SK-N-SH treated with all-trans-retinoic acid at 6 μM for 48 hours (cell line): ENCODE measurements around the gene PCBD2.

Experiments used
- ARNTL ChIP-seq: fragments of 450-650 bp; formaldehyde crosslinking; IDR thresholded peaks from 2 replicates; pipeline ENCODE4 v1.5.0; 2020; ENCODE audit warnings: low read depth, mild to moderate bottlenecking, moderate library complexity, borderline replicate concordance
- ISL1 ChIP-seq: fragments of 250-450 bp; sonication (Bioruptor Pico); IDR thresholded peaks from 2 replicates; pipeline ENCODE4 v2.1.2; 2022; ENCODE audit warnings: mild to moderate bottlenecking, moderate library complexity
- RARB ChIP-seq: fragments of 250-450 bp; sonication (Bioruptor Pico); IDR thresholded peaks from 2 replicates; pipeline ENCODE4 v1.8.0; 2021; ENCODE audit warnings: mild to moderate bottlenecking, moderate library complexity
- TCF4 ChIP-seq: fragments of 250-450 bp; sonication (Bioruptor Pico); IDR thresholded peaks from 2 replicates; pipeline ENCODE4 v1.8.0; 2021; ENCODE audit warnings: mild to moderate bottlenecking, moderate library complexity, borderline replicate concordance
- ZC3H10 ChIP-seq: fragments of 250-450 bp; sonication (Bioruptor Pico); IDR thresholded peaks from 2 replicates; pipeline ENCODE4 v1.5.1; 2021; ENCODE audit warnings: mild to moderate bottlenecking, moderate library complexity
- ZFP3 ChIP-seq: fragments of 250-450 bp; sonication (Bioruptor Pico); IDR thresholded peaks from 2 replicates; pipeline ENCODE4 v1.5.0; 2020; ENCODE audit warnings: mild to moderate bottlenecking, moderate library complexity
- ZFP30 ChIP-seq: fragments of 450-650 bp; formaldehyde crosslinking; IDR thresholded peaks from 2 replicates; pipeline ENCODE4 v1.5.0; 2022; ENCODE audit warnings: mild to moderate bottlenecking, moderate library complexity
- ZNF565 ChIP-seq: fragments of 450-650 bp; formaldehyde crosslinking; conservative IDR thresholded peaks from 2 replicates; pipeline ENCODE4 v1.5.0; 2020; ENCODE audit warnings: low read depth, mild to moderate bottlenecking, moderate library complexity
- ZNF70 ChIP-seq: fragments of 450-650 bp; formaldehyde crosslinking; IDR thresholded peaks from 2 replicates; pipeline ENCODE4 v1.5.0; 2020; ENCODE audit warnings: mild to moderate bottlenecking, moderate library complexity
- ZNF8 ChIP-seq: fragments of 450-650 bp; formaldehyde crosslinking; IDR thresholded peaks from 2 replicates; pipeline ENCODE4 v1.5.0; 2020; ENCODE audit warnings: mild to moderate bottlenecking, moderate library complexity
- TF ChIP-seq, protein P1 (sequence below): fragments of 250-450 bp; sonication (Bioruptor Pico); IDR thresholded peaks from 2 replicates; pipeline ENCODE4 v1.8.0; 2020; ENCODE audit warnings: mild to moderate bottlenecking, moderate library complexity, borderline replicate concordance
- TF ChIP-seq, protein P2 (sequence below): fragments of 250-450 bp; sonication (Bioruptor Pico); IDR thresholded peaks from 2 replicates; pipeline ENCODE4 v1.5.1; 2020; ENCODE audit warnings: low read depth, mild to moderate bottlenecking, moderate library complexity

DNA sequence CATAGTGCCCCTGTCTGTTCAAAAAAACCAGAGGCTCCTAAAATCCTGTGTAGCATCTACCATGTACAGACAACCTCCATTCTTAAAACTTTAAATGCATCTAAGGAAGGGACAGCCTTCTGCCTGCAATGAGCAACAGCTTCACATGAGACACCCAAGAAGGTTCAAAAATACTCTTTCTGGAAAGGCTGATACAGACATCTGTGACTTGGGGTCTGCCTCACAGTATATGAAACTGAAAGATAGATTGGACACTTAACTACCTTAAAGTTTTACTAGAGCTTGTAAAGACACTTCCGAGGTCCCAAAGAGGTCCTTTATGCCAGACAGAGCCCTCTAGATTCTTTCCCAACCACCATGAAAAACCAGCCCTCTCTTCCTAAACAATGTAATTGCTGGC is 34.6 kb downstream of the PCBD2 start:
- no peak for TF ChIP-seq ZNF565 (CRISPR knock-in tag)
- TF ChIP-seq RARB (CRISPR knock-in tag): no peak
- TF ChIP-seq, protein P1, sequence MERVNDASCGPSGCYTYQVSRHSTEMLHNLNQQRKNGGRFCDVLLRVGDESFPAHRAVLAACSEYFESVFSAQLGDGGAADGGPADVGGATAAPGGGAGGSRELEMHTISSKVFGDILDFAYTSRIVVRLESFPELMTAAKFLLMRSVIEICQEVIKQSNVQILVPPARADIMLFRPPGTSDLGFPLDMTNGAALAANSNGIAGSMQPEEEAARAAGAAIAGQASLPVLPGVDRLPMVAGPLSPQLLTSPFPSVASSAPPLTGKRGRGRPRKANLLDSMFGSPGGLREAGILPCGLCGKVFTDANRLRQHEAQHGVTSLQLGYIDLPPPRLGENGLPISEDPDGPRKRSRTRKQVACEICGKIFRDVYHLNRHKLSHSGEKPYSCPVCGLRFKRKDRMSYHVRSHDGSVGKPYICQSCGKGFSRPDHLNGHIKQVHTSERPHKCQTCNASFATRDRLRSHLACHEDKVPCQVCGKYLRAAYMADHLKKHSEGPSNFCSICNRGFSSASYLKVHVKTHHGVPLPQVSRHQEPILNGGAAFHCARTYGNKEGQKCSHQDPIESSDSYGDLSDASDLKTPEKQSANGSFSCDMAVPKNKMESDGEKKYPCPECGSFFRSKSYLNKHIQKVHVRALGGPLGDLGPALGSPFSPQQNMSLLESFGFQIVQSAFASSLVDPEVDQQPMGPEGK (CRISPR knock-in tag): no peak
- TF ChIP-seq ZC3H10 (CRISPR knock-in tag): no peak
- TF ChIP-seq ARNTL: no peak
- no peak for TF ChIP-seq ZFP3 (CRISPR knock-in tag)
- TF ChIP-seq ZNF8 (CRISPR knock-in tag): no peak
- TF ChIP-seq ZNF70 (CRISPR knock-in tag): no peak
- TF ChIP-seq TCF4: no peak
- TF ChIP-seq, protein P2, sequence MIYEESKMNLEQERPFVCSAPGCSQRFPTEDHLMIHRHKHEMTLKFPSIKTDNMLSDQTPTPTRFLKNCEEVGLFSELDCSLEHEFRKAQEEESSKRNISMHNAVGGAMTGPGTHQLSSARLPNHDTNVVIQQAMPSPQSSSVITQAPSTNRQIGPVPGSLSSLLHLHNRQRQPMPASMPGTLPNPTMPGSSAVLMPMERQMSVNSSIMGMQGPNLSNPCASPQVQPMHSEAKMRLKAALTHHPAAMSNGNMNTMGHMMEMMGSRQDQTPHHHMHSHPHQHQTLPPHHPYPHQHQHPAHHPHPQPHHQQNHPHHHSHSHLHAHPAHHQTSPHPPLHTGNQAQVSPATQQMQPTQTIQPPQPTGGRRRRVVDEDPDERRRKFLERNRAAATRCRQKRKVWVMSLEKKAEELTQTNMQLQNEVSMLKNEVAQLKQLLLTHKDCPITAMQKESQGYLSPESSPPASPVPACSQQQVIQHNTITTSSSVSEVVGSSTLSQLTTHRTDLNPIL: no peak
- TF ChIP-seq ISL1 (CRISPR knock-in tag): no peak
- no peak for TF ChIP-seq ZFP30 (CRISPR knock-in tag)
